Mucosa of descending colon (tissue), 3 donors: ENCODE results near the gene ZNF236. TPM values are rescaled to one million over a fixed set of nuclear protein-coding genes. Genes with fewer than 3 reads are reported as not detected.

Source experiments
- ATAC-seq: fragments of 200-7000 bp; cut with Tn5 transposase; one replicate; pipeline ENCODE4 v1.9.1; 2020; ENCODE audit warnings: mild to moderate bottlenecking, moderate library complexity
- DNase-seq, 3 donors: peaks; one replicate each; pipeline ENCODE4 v3.0.0-alpha.2; 2020
- H3K36me3 ChIP-seq: fragments of 200-600 bp; one replicate; pipeline ENCODE4 v1.8.0; 2021; ENCODE audit warnings: low read depth, mild to moderate bottlenecking
- H3K4me1 ChIP-seq: fragments of 200-600 bp; one replicate; pipeline ENCODE4 v1.8.0; 2021; ENCODE audit warnings: low read depth, mild to moderate bottlenecking
- H3K4me3 ChIP-seq: fragments of 200-600 bp; one replicate; pipeline ENCODE4 v1.8.0; 2021; ENCODE audit warnings: mild to moderate bottlenecking
- H3K9me3 ChIP-seq: fragments of 200-600 bp; one replicate; pipeline ENCODE4 v1.8.0; 2021; ENCODE audit warnings: mild to moderate bottlenecking
- CTCF ChIP-seq: fragments of 200-600 bp; IDR thresholded peaks from one replicate; pipeline ENCODE4 v1.8.0; 2022; ENCODE audit warnings: antibody characterized with exemption, mild to moderate bottlenecking
- intact Hi-C, 2 donors: fragments of 100-400 bp; cut with DNase I in 1 of 2; cut with micrococcal nuclease in 1 of 2; formaldehyde crosslinking; loops; one replicate each; pipeline versions ENCODE4 v1.11.0 to v1.11.1; 2022; cut with DNase I, micrococcal nuclease
- total RNA-seq, 3 donors: library from RNA; stranded (reverse); fragmentation: NEBNext Ultra II Directional in 2 of 3; extraction: Animal tissue kit (Norgen Biotek cat#: 25700) in 2 of 3; gene quantifications; one replicate each; pipeline versions ENCODE4 v1.2.1 to v1.2.4, GENCODE V29; 2021 to 2023
- donor health status: DM: no; HTN: no; CAD: no; lungs with moderate emphysema.
- donor health status: DM: no; HTN: no; CAD: no.
- donor health status: DM: no; HTN: yes; CAD: no.

ZNF236 gene
- total RNA-seq, 3 donors from 2014 or later = 14.8 to 27.9 (median 15.5) TPM

GRCh38 chr18:76980663-76981395 lies 158.5 kb downstream of the ZNF236 start:
- Histone ChIP-seq H3K36me3 (no peaks in the 10 kb centered on the region), H3K4me3 (no peak overlapping the region), H3K9me3 (no peaks in the 10 kb centered on the region), H3K4me1 (peaks cover 28% of the 10 kb centered on the region)
- no peak for TF ChIP-seq CTCF
- no peak for ATAC-seq
- DNase-seq = no peak
- intact Hi-C loops = loop anchor here (5.0 to 10.0 kb wide), 2 partner anchors 56 to 59 kb away; no protein-coding TSS in a partner anchor

GRCh38 chr18:76981396-76981968 lies 159.1 kb downstream of the ZNF236 start:
- Histone ChIP-seq H3K36me3 (no peaks in the 10 kb centered on the region), H3K9me3 (no peaks in the 10 kb centered on the region), H3K4me3 (no peak overlapping the region), H3K4me1 (peaks cover 28% of the 10 kb centered on the region)
- ATAC-seq = peak; percentile 55
- peak; percentile 62 to 64 (median 63) for DNase-seq
- intact Hi-C loops = loop anchor here (5.0 to 10.0 kb wide), 2 partner anchors 57 to 59 kb away; no protein-coding TSS in a partner anchor
- no peak for TF ChIP-seq CTCF

- H3K9me3 ChIP-seq = no peaks in the 10 kb centered on the region
- ATAC-seq (peak; percentile 21), DNase-seq (peak in 1 of 3 donors; percentile 45)
- no peak overlapping the region for H3K4me3 ChIP-seq
- no peaks in the 10 kb centered on the region for H3K36me3 ChIP-seq
- TF ChIP-seq CTCF = no peak
- peaks cover 24% of the 10 kb centered on the region for H3K4me1 ChIP-seq
- intact Hi-C loops = loop anchor here (5.0 to 10.0 kb wide), 2 partner anchors 57 to 60 kb away; no protein-coding TSS in a partner anchor
Measured at GRCh38 chr18:76982038-76982437, 159.7 kb downstream of the ZNF236 start.

- intact Hi-C loops = loop anchor here (5.0 to 10.0 kb wide), 2 partner anchors 58 to 61 kb away; no protein-coding TSS in a partner anchor
- Histone ChIP-seq H3K36me3 (no peaks in the 10 kb centered on the region), H3K4me1 (peaks cover 19% of the 10 kb centered on the region), H3K9me3 (no peaks in the 10 kb centered on the region), H3K4me3 (no peak overlapping the region)
- ATAC-seq (peak; percentile 89), DNase-seq (peak; percentile 92 to 95 (median 94))
- TF ChIP-seq CTCF = peak; percentile 92
Measured at GRCh38 chr18:76982841-76983583, 160.7 kb downstream of the ZNF236 start.

- peaks cover 19% of the 10 kb centered on the region for H3K4me1 ChIP-seq
- no peak for TF ChIP-seq CTCF
- DNase-seq (no peak), ATAC-seq (no peak)
- H3K36me3 ChIP-seq = no peaks in the 10 kb centered on the region
- no peaks in the 10 kb centered on the region for H3K9me3 ChIP-seq
- H3K4me3 ChIP-seq = no peak overlapping the region
- intact Hi-C loops = loop anchor here (5.0 to 10.0 kb wide), 2 partner anchors 59 to 61 kb away; no protein-coding TSS in a partner anchor
Measured at GRCh38 chr18:76983613-76984051, 161.3 kb downstream of the ZNF236 start.
